SW 1271 (cell line): Measurements from ENCODE around the gene PTPRN2.
"Not testable (repeated sequence)": the region's sequence is repeated elsewhere in the genome, so short reads cannot be mapped to it uniquely, and the experiment has no call there.

Source experiments
- DNase-seq, 2 experiments: peaks; one replicate each; lab custom pipeline; 2025; lab: John Stamatoyannopoulos, UW

The PTPRN2 gene

DNA sequence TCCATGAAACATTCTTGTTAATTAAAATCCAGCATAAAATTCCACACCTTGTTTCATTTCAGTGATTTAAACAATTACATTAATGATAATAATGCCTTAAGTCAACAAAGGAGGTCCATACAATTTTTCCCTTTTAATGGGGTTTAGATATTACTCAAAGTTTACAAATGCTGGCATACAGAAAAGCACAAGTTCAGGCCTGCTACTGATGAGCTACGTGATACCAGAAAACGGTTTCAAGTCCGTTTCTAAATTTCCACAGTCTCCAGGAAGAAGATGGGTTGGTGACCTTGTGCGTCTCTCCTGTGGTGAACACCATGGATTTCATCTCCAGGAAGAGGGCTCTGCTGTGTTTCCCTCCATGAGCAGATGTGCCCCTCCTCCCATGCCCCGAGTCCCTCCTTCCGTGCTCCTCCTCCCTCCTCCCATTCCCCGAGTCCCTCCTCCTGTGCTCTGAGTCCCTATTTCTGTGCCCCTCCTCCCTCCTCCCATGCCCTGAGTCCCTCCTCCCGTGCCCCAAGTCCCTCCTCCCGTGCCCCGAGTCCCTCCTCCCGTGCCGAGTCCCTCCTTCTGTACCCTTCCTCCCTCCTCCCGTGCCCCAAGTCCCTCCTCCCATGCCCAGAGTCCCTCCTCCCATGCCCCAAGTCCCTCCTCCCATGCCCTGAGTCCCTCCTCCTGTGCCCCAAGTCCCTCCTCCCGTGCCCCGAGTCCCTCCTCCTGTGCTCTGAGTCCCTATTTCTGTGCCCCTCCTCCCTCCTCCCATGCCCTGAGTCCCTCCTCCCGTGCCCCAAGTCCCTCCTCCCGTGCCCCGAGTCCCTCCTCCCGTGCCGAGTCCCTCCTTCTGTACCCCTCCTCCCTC, 201.9 kb downstream of the PTPRN2 start:
- DNase-seq: not testable (repeated sequence)

DNA sequence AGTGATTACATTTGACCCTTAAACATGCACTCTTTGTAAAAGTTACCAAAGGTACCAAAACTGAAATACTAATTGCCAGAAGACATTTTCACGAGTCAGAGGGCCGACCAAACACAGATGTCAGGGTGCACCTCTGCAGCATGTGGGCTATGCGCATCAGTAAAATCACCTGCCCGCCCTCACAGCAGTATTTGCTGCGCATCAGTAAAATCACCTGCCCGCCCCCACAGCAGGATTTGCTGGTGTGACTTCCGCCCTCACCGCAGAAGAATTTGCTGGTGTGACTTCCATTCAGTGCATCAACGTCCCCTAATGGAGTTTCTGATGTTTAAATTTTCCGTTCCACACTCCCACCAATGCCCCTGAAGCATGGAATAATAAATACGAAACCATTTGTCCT, 202.9 kb downstream of the PTPRN2 start:
- DNase-seq: no peak

DNA sequence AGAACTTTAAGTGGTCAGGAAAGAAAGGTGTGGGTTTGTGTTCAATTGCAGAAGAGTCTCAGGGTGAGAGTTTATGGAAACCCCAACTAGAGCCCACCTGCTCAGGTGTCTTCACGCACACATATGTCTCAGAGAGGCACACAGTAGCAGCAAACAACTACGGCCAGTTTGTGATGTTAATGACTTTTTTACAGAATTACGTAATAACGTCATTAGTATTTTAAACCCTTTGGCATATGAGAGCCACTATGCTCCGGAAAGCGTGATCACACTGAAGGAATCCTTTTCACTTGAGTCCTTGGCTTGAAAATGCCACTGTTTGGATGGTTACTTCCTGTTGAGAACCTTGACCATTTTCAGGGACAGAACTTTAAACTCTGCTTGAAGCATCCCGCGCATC, 204.0 kb downstream of the PTPRN2 start:
- no peak for DNase-seq

- no peak for DNase-seq
Measured at GRCh38 chr7:158382363-158383254, 205.0 kb downstream of the PTPRN2 start.

DNA sequence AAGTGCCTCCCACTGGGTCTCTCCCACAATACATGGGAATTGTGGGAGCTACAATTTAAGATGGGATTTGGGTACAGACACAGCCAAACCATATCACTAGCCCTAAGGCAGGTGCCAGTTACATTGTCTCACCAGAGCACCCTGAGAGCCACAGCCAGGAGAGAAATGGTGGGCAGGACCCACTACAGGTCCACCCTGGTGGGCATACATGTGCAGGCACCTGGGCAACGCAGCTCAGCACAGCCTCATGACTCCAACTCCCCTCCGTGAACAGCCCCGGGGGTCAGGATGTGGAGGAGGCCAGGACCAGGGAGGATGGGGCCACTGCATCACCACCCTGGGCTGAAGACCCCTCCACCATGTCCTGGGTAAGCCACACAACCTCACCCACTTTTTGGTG, 205.7 kb downstream of the PTPRN2 start:
- DNase-seq: no peak

DNA sequence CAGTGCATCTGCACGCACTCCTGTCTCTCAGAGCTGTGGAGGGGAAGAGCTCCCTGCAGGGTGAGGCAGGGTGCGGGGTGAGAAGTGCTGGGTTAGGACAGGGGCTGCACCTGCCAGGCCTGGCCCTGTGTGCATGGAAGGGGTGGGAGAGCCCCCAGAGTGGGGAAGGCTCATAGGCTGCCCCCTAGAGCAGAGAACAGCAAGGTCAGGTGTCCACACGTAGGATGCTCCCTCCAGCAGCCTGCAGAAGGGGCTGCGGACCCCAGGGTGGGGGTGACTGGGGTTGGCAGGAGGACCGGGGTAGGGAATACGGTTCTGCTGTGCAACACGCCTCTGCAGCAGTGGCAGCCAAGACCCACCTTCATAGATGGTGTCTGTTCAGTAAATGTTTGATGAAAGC, 208.6 kb downstream of the PTPRN2 start:
- no peak for DNase-seq

GRCh38 chr7:158377800-158378623, 209.6 kb downstream of the PTPRN2 start:
- no peak for DNase-seq

DNA sequence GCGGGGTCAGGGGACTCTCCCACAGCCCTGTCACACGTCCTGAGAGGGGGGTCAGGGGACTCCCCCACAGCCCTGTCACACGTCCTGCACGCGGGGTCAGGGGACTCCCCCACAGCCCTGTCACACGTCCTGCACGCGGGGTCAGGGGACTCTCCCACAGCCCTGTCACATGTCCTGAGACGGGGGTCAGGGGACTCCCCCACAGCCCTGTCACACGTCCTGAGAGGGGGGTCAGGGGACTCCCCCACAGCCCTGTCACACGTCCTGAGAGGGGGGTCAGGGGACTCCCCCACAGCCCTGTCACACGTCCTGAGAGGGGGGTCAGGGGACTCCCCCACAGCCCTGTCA, 210.8 kb downstream of the PTPRN2 start:
- DNase-seq: not testable (repeated sequence)

DNA sequence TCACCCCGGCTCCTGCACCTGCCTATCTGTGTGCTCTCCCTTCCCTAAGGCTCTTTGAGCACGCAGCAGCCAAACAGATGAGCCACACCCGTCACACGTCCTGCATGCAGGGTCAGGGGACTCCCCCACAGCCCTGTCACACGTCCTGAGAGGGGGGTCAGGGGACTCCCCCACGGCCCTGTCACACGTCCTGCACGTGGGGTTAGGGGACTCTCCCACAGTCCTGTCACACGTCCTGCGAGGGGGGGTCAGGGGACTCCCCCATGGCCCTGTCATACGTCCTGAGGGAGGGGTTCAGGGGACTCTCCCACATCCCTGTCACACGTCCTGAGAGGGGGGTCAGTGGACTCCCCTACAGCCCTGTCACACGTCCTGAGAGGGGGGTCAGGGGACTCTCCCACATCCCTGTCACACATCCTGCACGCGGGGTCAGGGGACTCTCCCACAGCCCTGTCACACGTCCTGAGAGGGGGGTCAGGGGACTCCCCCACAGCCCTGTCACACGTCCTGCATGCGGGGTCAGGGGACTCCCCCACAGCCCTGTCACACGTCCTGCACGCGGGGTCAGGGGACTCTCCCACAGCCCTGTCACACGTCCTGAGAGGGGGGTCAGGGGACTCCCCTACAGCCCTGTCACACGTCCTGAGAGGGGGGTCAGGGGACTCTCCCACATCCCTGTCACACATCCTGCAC, 211.3 kb downstream of the PTPRN2 start:
- not testable (repeated sequence) for DNase-seq

- no peak for DNase-seq
Measured at GRCh38 chr7:158375034-158375433, 212.6 kb downstream of the PTPRN2 start.

- DNase-seq: no peak
Measured at GRCh38 chr7:158374586-158374985, 213.0 kb downstream of the PTPRN2 start.

- no peak for DNase-seq
Measured at GRCh38 chr7:158374146-158374545, 213.5 kb downstream of the PTPRN2 start.

GRCh38 chr7:158373476-158374133, 214.0 kb downstream of the PTPRN2 start:
- no peak for DNase-seq

GRCh38 chr7:158372400-158373342, 215.0 kb downstream of the PTPRN2 start:
- no peak for DNase-seq

DNA sequence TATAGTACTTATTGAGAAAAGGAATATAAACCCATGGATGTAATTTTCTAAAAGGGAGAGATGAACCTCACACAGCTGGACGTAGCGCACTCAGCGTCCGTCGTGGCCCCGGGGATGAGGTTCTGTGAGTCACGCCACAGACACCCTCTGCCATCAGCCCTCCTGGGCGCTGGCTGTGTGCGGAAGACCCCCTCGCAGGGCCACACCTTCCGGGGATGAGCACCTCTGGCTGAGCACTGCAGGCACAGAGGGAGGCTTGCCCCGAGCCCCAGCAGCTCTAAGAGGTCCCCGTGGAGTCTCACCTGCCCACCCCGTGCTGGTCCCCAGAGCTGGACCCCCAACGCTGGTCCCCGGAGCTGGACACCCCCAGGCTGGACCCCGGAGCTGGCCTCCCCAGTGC, 215.8 kb downstream of the PTPRN2 start:
- DNase-seq: no peak

DNA sequence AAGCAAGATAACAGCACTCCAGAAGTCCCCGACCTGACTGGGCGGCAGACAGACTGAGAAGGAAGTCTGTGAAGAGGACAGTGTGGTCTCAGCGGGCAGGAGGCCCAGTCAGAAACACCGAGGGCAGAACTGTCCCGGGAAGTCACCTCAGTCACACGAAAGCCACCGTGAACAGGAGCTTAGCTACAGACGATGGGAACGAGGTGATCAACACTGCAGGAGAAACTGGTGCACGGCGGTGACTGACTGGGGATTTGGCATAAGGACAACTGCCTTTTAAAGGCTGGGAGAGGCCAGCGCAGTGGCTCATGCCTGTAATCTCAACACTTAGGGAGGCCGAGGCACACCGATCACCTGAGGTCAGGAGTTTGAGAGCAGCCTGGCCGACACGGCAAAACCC, 217.8 kb downstream of the PTPRN2 start:
- DNase-seq: no peak

- DNase-seq: no peak
Measured at GRCh38 chr7:158369290-158369689, 218.3 kb downstream of the PTPRN2 start.

DNA sequence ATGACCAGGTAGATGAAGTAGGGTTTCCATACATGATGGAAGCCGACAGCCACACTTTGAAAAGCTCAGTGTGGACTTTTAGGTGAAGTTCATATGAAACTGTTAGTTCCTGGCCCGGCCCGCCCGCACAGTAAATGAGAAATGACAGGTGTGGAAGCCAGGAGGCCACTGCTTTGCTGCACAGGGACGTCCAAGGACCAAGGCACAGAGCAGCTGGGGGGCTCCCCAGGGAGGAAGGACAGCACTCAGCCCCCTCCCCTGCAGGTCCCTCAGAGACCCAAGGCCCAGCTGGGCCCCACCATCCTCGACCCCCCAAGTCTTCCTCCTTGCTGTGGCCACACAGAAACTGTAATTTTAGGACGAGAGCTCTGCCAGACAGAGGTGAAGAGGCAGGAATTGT, 219.2 kb downstream of the PTPRN2 start:
- no peak for DNase-seq

GRCh38 chr7:158367634-158367982, 220.0 kb downstream of the PTPRN2 start:
- no peak for DNase-seq
